AG04449 (cell line): ENCODE results near the gene ATP8B4.

Experiments
- CTCF ChIA-PET: fragments of 350-600 bp; formaldehyde crosslinking; extraction: SDS; loops from one replicate; lab custom pipeline; 2021; ENCODE audit warnings: antibody characterized with exemption; lab: Yijun Ruan, JAX
- POLR2A ChIA-PET: fragments of 400-600, 350-600 bp; formaldehyde crosslinking; extraction: SDS; loops from one replicate; lab custom pipeline; 2020; ENCODE audit warnings: antibody characterized with exemption, inconsistent platforms; lab: Yijun Ruan, JAX
- DNase-seq: peaks from one replicate; pipeline ENCODE4 v3.0.0-alpha.2; 2010; ENCODE audit warnings: low read depth, low spot score
- H3K4me3 ChIP-seq: 2 replicates; pipeline ENCODE4 v1.5.1; 2011; ENCODE audit warnings: low read depth, mild to moderate bottlenecking, control low read depth, low read length
- CTCF ChIP-seq: IDR thresholded peaks from one replicate; pipeline ENCODE4 v1.5.1; 2011; ENCODE audit warnings: mild to moderate bottlenecking, moderate library complexity, low read length, control low read depth, inconsistent platforms; ENCODE audit not compliant: insufficient read depth; ENCODE audit errors: missing control alignments

Gene ATP8B4

GRCh38 chr15:49902685-49903501 is 216.1 kb downstream of the ATP8B4 start:
- no peak for DNase-seq
- ChIA-PET POLR2A (interaction anchor here (1.0 kb wide), 1 partner anchor 43 kb away, joined by 3 read pairs; no protein-coding TSS in a partner anchor), CTCF (interaction anchor here (0.6 to 3.4 kb wide), 20 partner anchors 16 to 674 kb away, joined by 3 to 22 read pairs (median 4); partner anchors contain the start of gene FGF7)
- no peak overlapping the region for H3K4me3 ChIP-seq
- TF ChIP-seq CTCF, result no peak

DNA sequence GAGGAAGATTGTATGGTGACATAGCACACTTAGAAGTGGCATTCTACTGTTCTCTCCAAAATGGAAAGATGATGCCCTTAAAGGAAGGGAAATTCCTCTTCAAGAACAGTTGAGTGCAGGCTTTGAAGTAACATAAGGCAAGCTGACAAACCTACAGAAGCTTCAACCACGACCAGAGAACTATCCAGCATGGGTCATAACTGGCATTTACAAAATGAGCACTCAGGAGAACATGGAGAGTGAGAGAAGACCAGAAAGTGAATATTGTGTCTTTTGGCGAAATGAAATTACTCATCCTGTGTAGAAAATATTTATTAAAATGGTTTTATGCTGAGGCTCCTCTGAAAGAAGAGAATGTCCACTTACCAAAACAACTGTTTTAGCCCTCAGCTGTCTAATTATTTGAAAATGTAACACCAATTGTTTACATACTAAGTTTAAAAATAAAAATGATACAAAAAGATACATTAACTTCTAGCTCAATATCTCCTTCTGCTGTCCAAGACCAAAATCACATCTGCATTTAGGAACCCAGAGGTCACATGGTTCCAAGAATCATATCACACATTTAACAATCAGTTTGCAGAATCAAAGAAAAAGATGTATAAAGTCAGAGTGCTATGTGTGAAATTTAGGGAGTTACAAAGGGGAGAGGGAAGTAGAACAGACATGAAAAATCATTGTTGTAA is 216.9 kb downstream of the ATP8B4 start:
- ChIA-PET CTCF (interaction anchor here (0.6 to 3.4 kb wide), 29 partner anchors 10 to 1040 kb away, joined by 3 to 22 read pairs (median 3); partner anchors contain the start of gene FGF7), POLR2A (interaction anchor here (1.0 kb wide), 1 partner anchor 42 kb away, joined by 3 read pairs; no protein-coding TSS in a partner anchor)
- no peak overlapping the region for H3K4me3 ChIP-seq
- DNase-seq, result no peak
- peak; percentile 37 for TF ChIP-seq CTCF

GRCh38 chr15:49901321-49901720 is 217.7 kb downstream of the ATP8B4 start:
- no peak for TF ChIP-seq CTCF
- H3K4me3 ChIP-seq, result no peak overlapping the region
- no peak for DNase-seq
- CTCF ChIA-PET, result interaction anchor here (0.6 to 3.4 kb wide), 16 partner anchors 22 to 665 kb away, joined by 3 to 22 read pairs (median 4); partner anchors contain the start of gene FGF7
- POLR2A ChIA-PET, result no interaction called here

GRCh38 chr15:49900903-49901235 is 218.2 kb downstream of the ATP8B4 start:
- no peak for DNase-seq
- ChIA-PET POLR2A (no interaction called here), CTCF (interaction anchor here (1.2 to 3.4 kb wide), 7 partner anchors 69 to 665 kb away, joined by 3 to 22 read pairs (median 7); no protein-coding TSS in a partner anchor)
- no peak for TF ChIP-seq CTCF
- H3K4me3 ChIP-seq, result no peak overlapping the region

DNA sequence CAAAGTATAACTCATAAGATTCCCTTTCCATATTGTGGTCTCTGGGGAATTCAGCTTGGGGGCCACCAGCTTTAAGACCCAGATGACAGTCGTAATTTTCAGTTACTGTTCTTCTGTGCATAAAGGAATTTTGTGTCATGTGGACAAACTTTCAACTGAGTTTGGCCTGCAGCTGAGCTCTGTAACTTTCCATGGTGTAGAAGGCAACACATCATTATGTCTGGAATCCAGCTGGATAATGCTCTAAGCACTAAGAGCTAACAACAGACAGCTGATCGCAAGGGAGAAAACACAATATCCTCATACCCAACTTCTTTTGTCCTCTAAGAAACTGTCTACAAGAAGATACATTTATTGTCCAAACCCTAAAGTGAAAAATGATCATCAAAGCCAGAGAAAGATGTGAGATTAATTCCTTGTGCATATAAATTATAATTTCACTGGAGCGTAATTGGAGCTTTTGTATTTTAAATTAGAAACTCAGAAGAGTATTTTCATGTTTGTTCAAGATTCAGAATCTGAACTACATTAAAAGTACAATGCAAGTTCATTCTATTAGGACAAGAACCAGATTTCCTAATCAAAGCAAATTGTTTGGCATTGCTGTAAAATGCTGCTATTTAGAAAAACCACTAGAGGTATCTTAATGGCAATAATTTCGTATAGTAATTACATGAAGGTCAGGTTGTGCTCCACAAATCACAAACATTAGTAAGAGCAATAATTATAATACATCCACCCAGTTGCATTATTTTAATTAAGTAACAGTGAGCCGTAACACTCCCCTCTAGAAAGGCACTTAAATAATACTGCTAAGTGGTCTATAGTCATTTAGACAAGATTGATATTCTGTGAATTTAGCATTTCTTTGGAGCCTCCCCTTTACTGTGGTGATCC is 218.8 kb downstream of the ATP8B4 start:
- no peak for DNase-seq
- TF ChIP-seq CTCF, result no peak
- no peak overlapping the region for H3K4me3 ChIP-seq
- POLR2A ChIA-PET, result no interaction called here
- CTCF ChIA-PET, result interaction anchor here (2.9 kb wide), 1 partner anchor 68 kb away, joined by 8 read pairs; no protein-coding TSS in a partner anchor
